COLO668 (cell line): ENCODE measurements around the gene LTN1.

Experiments used
- DNase-seq: peaks from one replicate; lab custom pipeline; 2025; ENCODE audit not compliant: unreplicated experiment; lab: John Stamatoyannopoulos, UW

The LTN1 gene

DNA sequence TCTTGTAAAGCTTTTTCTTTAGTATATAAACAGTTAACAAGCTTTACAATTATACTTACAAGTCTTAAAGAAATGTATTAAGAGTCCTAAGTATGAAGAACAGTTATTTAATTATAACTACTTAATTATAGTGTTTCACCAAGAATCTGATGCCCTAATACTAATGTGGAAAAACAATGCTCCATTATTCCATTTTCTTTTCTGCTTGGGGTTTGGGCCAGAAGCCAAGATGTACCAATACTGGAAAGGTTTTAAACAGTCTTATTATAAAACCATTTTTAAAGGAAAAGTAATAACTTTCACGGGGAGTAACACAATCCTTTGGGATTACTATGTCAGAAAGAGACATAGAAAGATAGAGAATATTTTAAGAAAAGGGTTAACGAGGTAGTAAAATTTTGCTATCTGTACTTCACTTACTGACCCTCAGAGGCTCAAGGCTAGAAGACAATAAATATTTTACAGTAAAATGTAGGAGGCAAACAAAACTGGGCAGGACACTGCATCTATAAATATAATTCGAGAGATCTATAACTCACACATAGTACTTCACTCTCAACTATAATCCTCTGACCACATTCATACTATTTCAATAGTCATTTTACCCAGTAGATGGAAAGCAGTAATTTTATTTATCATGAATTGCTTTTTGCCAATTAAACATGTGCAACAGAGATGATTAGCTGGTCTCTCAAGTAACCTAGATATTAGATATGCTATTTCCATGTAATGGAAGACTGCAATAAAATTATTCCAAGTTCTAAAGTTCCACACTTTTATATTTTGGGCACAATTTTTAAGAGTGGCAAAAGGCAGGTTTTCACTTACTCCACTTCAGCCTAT lies 63.9 kb downstream of the LTN1 start:
- no peak for DNase-seq

DNA sequence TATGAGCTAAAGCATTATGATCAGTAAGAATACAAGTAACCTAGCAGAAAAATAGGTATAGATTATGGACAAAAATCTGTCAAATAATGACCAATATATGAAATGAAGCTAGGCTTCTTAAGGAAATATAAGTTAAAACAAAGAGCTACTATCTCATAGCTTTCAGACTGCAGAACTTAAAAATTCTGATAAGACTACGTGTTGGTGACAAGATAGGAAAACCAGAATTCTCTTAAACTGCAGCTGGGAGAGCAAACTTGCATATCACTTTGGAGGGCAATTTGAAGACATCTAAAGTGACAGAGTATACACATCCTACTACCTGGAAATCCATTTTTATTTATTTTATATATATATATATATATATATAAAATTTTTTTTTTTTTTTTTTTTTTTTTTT lies 65.5 kb downstream of the LTN1 start:
- DNase-seq: no peak

GRCh38 chr21:28923439-28923975 lies 69.2 kb downstream of the LTN1 start:
- DNase-seq: no peak

DNA sequence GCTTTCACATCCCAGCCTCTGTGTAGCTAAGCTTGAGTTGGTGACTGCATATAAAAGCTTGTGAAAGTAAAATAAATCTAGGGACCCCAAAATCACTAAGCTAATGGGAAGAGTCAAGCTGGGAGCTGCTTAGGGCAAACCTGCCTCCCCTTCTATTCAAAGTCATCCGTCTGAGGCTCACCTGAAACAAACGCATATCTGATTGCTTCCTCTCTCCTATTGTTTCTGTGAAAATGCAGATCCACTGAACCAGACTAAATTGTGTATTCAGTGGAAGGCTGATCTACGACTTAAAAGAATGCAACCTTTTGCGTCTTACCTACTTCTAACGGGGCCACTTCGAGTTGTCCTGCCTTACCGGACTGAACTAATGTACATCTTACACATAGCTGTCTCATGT lies 70.3 kb downstream of the LTN1 start:
- DNase-seq: no peak

DNA sequence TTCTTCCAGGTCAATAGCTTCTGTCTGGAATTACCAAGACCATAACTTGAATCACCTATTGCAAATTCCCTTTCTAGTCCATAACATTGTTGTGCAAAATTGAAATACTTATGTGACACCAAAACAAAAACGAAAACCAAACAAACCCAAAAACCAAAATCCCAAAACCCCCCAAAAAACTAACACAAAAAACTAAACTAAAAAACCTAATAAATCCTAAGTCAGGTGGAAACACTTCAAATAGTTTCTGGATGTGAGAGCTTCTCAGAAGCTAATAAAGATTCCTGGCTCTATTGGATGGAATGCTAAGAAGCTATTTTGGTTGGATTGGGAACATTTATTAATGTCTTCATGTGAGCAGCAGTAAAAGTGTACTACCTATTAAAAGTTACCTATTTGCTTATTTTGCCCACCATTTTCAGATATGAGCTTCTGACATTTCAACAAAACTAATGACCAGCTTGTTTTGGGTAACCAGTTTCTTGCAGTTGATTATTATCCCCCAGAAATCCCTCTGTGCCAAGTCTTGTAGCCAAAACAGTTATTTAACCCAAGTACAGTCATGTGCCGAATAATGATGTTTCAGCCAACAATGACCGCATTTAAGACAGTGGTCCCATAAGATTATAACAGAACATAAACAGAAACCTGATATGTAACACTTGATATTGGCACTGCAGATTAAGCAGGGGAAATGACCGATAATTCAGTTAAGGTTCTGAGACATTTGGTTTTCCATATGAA lies 76.4 kb downstream of the LTN1 start:
- no peak for DNase-seq

GRCh38 chr21:28913071-28913470 lies 79.6 kb downstream of the LTN1 start:
- no peak for DNase-seq

DNA sequence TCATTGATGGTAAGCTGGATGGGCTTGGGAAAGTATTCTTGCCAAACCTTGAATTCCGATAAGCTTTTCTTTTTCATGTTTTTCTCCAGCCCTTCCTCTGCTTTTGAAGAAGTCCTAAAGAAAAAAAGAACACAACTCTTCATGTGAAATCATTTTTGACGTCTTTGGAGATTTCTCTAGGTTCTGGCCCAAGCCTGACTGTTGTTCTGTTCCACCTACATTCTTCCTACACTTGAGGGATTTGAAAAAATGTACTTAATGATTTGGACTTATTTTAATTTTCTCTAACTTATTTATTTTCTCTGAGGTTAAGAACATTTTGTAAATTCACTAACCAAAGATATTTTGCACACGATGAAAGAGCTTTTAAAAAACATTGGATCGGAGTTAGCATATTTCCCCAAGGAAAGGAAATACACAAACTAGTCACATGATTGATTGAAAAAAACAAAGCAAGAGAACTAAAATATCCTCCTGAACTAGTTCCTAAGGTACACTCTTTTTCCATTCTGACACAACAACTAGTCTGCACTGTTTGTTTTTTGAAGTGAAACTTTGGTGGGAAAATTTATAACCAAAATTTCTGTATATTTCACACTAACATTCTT lies 82.3 kb downstream of the LTN1 start:
- no peak for DNase-seq

GRCh38 chr21:28908351-28908750 lies 84.3 kb downstream of the LTN1 start:
- DNase-seq: no peak

DNA sequence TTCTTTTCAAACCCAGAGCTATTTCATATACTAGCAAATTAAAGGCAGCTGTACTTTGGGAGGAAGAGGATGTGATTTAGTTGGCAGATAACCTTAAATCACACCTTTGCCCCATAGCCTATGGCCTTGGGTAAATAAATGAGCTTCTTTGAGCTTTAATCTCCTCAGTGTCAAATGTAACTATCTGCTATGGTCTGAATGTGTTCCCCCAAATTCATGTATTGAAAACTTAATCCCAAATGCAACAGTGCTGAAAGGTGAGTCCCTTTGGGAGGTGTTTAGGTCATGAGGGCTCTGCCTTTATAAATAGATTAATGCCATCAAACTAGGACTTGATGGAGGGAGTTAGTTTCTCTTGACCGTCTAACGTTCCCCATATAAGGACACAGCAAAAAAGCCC lies 85.8 kb downstream of the LTN1 start:
- DNase-seq: no peak

GRCh38 chr21:28906236-28906635 lies 86.4 kb downstream of the LTN1 start:
- no peak for DNase-seq

DNA sequence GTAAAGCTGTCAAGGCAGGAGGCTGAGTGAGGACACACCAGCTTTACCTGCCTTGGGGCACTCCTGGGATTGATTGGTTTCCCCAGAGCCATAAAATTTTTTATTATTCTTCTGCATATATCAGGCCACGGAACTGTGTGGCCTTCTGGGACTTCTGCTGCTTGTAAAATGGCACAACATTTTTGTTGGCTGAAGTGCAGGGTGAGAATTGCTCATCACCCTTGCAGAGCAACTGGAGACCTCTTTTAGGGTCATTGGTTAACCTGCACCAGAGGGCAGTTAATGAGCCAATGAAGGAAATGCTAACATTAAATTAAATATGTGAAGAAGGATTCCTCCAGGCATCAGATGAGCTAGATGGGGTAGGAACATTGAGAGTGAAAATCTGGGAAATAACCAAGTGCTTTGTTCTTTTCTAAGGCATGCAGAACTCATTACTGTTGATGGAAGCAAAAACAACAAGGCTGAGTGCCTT lies 87.7 kb downstream of the LTN1 start:
- no peak for DNase-seq

DNA sequence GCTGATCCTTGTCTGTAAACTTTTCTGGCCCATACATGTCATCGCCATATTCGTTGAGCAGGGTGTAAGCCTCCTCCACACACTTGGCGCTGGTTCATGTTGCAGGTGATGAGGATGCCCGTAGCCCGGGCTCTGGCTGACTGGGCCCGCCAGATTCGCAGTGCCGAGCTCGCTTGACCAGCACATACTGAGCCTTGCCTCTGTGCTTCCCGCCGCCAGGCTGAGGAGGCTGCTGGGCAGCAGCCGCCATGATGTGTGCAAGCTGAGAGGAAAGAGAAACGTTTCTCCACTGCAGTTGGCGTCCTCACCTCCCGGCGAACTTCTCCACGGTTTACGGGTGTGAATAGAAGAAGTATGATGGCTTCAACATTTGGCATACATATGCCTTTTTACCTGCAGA lies 89.2 kb downstream of the LTN1 start:
- no peak for DNase-seq

- no peak for DNase-seq
Measured at GRCh38 chr21:28900481-28900880, 92.2 kb downstream of the LTN1 start.

GRCh38 chr21:28899744-28900143 lies 92.9 kb downstream of the LTN1 start:
- no peak for DNase-seq

GRCh38 chr21:28899220-28899619 lies 93.5 kb downstream of the LTN1 start:
- DNase-seq: no peak

DNA sequence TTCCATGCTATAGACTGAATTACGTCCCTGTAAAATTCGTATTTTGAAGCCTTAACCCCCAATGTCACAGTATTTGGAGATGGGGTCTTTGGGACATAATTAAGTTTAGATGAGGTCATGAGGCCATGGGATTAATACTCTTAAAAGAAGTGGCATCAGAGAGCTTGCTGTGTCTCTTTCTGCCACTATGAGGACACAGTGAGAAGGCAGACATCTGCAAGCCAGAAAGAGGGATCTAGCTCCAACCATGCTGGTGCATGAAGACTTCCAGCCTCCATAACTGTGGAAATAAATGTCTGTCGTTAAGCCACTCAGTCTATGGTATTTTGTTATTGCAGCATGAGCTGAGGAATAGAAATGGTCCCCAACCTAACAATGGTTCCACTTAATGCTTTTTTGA lies 99.0 kb downstream of the LTN1 start:
- DNase-seq: no peak

- no peak for DNase-seq
Measured at GRCh38 chr21:28892199-28893111, 100.2 kb downstream of the LTN1 start.

DNA sequence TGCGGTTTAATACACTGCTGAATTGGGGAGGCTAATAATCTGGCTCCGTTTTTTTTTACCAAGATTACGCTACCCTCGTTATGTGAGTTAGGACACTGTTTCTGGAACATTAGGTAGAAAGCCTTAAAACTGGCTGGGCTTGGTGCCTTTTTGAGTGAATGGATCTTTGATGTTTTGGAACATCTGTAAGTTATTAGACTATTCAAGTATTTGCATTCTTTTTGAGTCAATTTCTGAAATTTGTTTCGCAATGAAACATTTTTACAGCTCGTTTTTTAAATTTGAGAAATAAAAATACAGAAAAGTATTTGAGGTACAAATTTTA lies 106.9 kb downstream of the LTN1 start:
- DNase-seq: no peak

GRCh38 chr21:28884976-28885852 lies 107.5 kb downstream of the LTN1 start:
- DNase-seq: peak; percentile 96

DNA sequence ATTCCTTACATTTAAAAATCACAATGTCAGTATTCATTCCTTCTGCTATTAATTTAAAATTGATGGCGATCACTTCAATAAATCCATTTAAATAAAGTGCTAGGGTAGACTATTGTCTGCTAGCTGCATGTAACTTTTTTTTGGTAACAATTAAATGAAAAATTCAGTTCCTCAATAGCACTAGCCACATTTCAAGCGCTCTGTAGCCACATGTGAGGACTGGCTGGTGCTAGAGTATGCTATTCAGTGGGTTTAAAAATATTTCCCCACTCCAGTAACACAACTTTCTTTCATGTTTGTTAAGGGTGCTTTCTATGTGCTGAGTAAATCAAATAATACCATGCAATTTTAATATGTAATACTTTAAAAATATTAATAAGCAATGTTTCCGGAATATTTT lies 108.2 kb downstream of the LTN1 start:
- no peak for DNase-seq
